Measurements from ENCODE around the gene WBP1.
"Not testable (repeated sequence)": the region's sequence is repeated elsewhere in the genome, so short reads cannot be mapped to it uniquely, and the experiment has no call there.

WBP1 gene

DNA sequence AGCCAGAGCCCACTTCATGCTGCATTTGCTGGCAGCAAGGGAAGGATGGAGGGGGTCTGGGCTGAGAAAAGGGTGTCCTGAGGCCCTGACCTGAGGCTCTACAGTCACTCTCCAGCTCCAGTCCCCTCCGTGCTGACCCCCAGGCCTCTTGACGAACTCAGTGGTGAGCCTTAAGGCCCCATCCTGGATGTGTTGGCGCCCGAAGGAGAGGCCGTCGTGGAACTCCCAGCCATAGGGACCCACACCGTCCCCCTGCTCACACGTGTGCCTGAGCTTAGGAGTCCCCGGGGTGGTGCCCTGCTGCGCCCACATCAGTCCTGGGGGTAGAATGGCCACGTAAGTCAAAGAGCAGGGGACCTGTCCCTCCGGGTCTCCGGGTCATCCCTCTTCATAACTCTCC is 6.2 kb downstream of the WBP1 start:
- Histone ChIP-seq H3K9ac (ENCODE audit: low read depth in 1 of 2, low read length in 2 of 2) (peak overlapping the region; percentile 84 to 91), H3K27me3 (ENCODE audit: control insufficient read depth in 2 of 2, insufficient read depth in 2 of 2, low read length in 2 of 2) (no peaks in the 10 kb centered on the region), H3K36me3 (ENCODE audit: control insufficient read depth in 2 of 2, insufficient read depth in 2 of 2, low read length in 2 of 2) (peaks cover 8 to 16% of the 10 kb centered on the region in 2 donors), H3K4me1 (ENCODE audit: control insufficient read depth in 2 of 2, insufficient read depth in 2 of 2, low read length in 2 of 2) (peaks cover 11 to 15% of the 10 kb centered on the region in 2 donors), H3K9me3 (ENCODE audit: control insufficient read depth in 2 of 2, low read length in 2 of 2) (no peaks in the 10 kb centered on the region), H3K4me3 (ENCODE audit: low read length in 2 of 2) (peak overlapping the region; percentile 87 to 98), H3K27ac (ENCODE audit: low read depth in 2 of 2, low read length in 2 of 2) (peak overlapping the region in 1 of 2 donors; percentile 77)

DNA sequence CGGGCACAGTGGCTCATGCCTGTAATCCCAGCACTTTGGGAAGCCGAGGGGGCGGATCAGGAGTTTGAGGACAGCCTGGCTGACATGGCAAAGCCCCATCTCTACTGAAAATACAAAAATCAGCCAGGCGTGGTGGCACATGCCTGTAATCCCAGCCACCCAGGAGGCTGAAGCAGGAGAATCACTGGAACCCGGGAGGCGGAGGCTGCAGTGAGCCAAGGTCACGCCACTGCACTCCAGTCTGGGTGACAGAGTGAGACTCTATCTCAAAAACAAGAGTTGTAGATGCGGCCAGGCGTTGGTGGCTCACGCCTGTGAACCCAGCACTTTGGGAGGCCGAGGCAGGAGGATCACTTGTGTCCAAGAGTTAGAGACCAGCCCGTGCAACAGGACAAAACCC is 12.5 kb downstream of the WBP1 start:
- not testable (repeated sequence) for H3K4me3 ChIP-seq (ENCODE audit: low read length in 2 of 2); H3K27ac ChIP-seq (ENCODE audit: low read depth in 2 of 2, low read length in 2 of 2); H3K27me3 ChIP-seq (ENCODE audit: control insufficient read depth in 2 of 2, insufficient read depth in 2 of 2, low read length in 2 of 2); H3K9ac ChIP-seq (ENCODE audit: low read depth in 1 of 2, low read length in 2 of 2); H3K9me3 ChIP-seq (ENCODE audit: control insufficient read depth in 2 of 2, low read length in 2 of 2)
- Histone ChIP-seq H3K36me3 (ENCODE audit: control insufficient read depth in 2 of 2, insufficient read depth in 2 of 2, low read length in 2 of 2) (peaks cover 13 to 15% of the 10 kb centered on the region in 2 donors), H3K4me1 (ENCODE audit: control insufficient read depth in 2 of 2, insufficient read depth in 2 of 2, low read length in 2 of 2) (peaks cover 19 to 23% of the 10 kb centered on the region in 2 donors)

DNA sequence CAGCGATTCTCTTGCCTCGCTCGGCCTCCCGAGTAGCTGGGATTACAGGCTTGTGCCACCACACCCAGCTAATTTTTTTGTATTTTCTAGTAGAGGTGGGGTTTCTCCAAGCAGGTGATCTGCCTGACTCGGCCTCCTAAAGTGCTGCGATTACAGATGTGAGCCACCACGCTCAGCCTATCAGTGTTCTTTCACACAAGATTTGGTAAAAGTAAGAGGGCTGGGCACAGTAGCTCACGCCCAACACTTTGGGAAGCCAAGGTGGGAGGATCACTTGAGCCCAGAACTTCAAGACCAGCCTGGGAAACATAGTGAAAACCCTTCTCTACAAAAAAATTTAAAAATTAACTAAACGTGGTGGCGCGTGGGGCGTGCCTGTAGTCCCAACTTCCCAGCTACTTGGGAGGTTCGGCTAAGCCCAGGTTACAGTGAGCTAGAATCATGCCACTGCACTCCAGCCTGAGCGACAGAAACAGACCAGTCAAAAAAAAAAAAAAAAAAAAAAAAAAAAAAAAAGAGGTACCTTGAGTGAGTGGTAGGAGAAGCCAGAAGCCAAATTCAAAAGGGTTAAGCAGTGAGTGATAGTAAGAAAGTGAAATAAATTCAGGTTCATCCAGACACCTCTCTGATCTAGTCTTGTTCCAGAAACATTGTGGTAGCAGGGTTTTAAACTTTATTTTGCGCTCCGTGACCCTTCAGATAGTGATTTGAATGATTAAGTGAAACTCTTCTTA is 13.3 kb downstream of the WBP1 start:
- H3K4me1 ChIP-seq (ENCODE audit: control insufficient read depth in 2 of 2, insufficient read depth in 2 of 2, low read length in 2 of 2) = peaks cover 16 to 20% of the 10 kb centered on the region in 2 donors
- H3K27ac ChIP-seq (ENCODE audit: low read depth in 2 of 2, low read length in 2 of 2) = peak overlapping the region; percentile 92 to 94
- peaks cover 13 to 16% of the 10 kb centered on the region in 2 donors for H3K36me3 ChIP-seq (ENCODE audit: control insufficient read depth in 2 of 2, insufficient read depth in 2 of 2, low read length in 2 of 2)
- H3K9me3 ChIP-seq (ENCODE audit: control insufficient read depth in 2 of 2, low read length in 2 of 2) = no peaks in the 10 kb centered on the region
- peak overlapping the region; percentile 95 to 98 for H3K4me3 ChIP-seq (ENCODE audit: low read length in 2 of 2)
- H3K9ac ChIP-seq (ENCODE audit: low read depth in 1 of 2, low read length in 2 of 2) = peak overlapping the region; percentile 90 to 91
- H3K27me3 ChIP-seq (ENCODE audit: control insufficient read depth in 2 of 2, insufficient read depth in 2 of 2, low read length in 2 of 2) = no peaks in the 10 kb centered on the region

DNA sequence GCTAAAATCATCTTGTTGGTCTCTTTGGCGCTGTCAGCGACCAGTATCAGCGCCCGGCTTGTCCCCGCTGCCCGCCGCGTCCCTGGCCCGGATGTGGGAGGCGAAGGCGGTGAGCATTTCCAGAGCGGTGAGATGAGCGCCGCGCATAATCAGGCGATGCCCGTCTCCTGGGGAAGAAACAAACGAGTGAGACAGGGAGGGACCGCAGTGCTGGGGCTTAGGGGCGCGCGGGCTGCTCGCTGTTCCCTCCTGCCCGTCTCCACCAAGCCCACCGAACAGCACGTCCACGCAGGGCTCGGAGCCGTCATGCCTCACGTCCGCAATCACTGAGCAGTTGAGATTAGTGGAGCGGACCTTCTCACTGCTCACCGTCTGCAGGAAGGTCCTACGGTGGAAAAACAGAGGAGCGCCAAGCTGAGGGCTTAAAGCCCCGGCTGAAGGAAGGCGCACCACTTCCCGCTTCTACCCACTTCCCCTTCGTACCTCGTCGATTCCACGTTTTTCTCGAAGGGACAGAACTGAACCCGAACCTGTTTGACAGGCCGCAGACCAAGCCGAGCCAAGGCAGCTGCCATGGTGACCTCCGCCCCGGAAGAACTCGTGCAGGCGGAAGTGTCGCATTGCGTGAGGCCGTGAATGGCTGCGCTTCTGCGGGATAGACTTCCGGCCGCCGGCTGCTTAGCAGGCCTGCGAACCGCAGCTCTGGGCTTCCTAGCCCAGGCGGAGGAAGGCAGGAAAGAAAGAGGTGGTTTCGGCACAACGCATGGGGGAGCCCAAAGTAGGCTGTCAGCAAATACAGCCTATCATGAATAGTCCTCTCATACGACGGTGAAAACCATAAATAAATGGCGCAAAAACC is 14.1 kb downstream of the WBP1 start, which contains the start of gene MRPL53:
Gene MRPL53, minus strand, starts transcription at position 595 of the 859 bp plus-strand sequence. Its CDS starts 20 bp downstream, at position 575.
- Histone ChIP-seq H3K27me3 (ENCODE audit: control insufficient read depth in 2 of 2, insufficient read depth in 2 of 2, low read length in 2 of 2) (no peaks in the 10 kb centered on the region), H3K9me3 (ENCODE audit: control insufficient read depth in 2 of 2, low read length in 2 of 2) (no peaks in the 10 kb centered on the region), H3K9ac (ENCODE audit: low read depth in 1 of 2, low read length in 2 of 2) (peak within 1 kb of the TSS; percentile 90 to 91), H3K4me3 (ENCODE audit: low read length in 2 of 2) (peak within 1 kb of the TSS; percentile 95 to 98), H3K4me1 (ENCODE audit: control insufficient read depth in 2 of 2, insufficient read depth in 2 of 2, low read length in 2 of 2) (peaks cover 16 to 20% of the 10 kb centered on the region in 2 donors), H3K36me3 (ENCODE audit: control insufficient read depth in 2 of 2, insufficient read depth in 2 of 2, low read length in 2 of 2) (peaks cover 13 to 20% of the 10 kb centered on the region in 2 donors), H3K27ac (ENCODE audit: low read depth in 2 of 2, low read length in 2 of 2) (peak within 1 kb of the TSS; percentile 92 to 94)

GRCh38 chr2:74472945-74473258 is 14.7 kb downstream of the WBP1 start:
- H3K9ac ChIP-seq (ENCODE audit: low read depth in 1 of 2, low read length in 2 of 2) = peak overlapping the region; percentile 90 to 91
- H3K36me3 ChIP-seq (ENCODE audit: control insufficient read depth in 2 of 2, insufficient read depth in 2 of 2, low read length in 2 of 2) = peaks cover 13 to 23% of the 10 kb centered on the region in 2 donors
- peak overlapping the region; percentile 95 to 98 for H3K4me3 ChIP-seq (ENCODE audit: low read length in 2 of 2)
- peak overlapping the region; percentile 92 to 94 for H3K27ac ChIP-seq (ENCODE audit: low read depth in 2 of 2, low read length in 2 of 2)
- H3K9me3 ChIP-seq (ENCODE audit: control insufficient read depth in 2 of 2, low read length in 2 of 2) = no peaks in the 10 kb centered on the region
- no peaks in the 10 kb centered on the region for H3K27me3 ChIP-seq (ENCODE audit: control insufficient read depth in 2 of 2, insufficient read depth in 2 of 2, low read length in 2 of 2)
- peaks cover 16 to 20% of the 10 kb centered on the region in 2 donors for H3K4me1 ChIP-seq (ENCODE audit: control insufficient read depth in 2 of 2, insufficient read depth in 2 of 2, low read length in 2 of 2)

- no peaks in the 10 kb centered on the region for H3K27me3 ChIP-seq (ENCODE audit: control insufficient read depth in 2 of 2, insufficient read depth in 2 of 2, low read length in 2 of 2)
- H3K4me3 ChIP-seq (ENCODE audit: low read length in 2 of 2) = no peak overlapping the region
- H3K27ac ChIP-seq (ENCODE audit: low read depth in 2 of 2, low read length in 2 of 2) = no peak overlapping the region
- H3K9me3 ChIP-seq (ENCODE audit: control insufficient read depth in 2 of 2, low read length in 2 of 2) = no peaks in the 10 kb centered on the region
- H3K9ac ChIP-seq (ENCODE audit: low read depth in 1 of 2, low read length in 2 of 2) = no peak overlapping the region
- H3K36me3 ChIP-seq (ENCODE audit: control insufficient read depth in 2 of 2, insufficient read depth in 2 of 2, low read length in 2 of 2) = peaks cover 13 to 23% of the 10 kb centered on the region in 2 donors
- peaks cover 16 to 20% of the 10 kb centered on the region in 2 donors for H3K4me1 ChIP-seq (ENCODE audit: control insufficient read depth in 2 of 2, insufficient read depth in 2 of 2, low read length in 2 of 2)
Observed at GRCh38 chr2:74474481-74474880, 16.2 kb downstream of the WBP1 start.

DNA sequence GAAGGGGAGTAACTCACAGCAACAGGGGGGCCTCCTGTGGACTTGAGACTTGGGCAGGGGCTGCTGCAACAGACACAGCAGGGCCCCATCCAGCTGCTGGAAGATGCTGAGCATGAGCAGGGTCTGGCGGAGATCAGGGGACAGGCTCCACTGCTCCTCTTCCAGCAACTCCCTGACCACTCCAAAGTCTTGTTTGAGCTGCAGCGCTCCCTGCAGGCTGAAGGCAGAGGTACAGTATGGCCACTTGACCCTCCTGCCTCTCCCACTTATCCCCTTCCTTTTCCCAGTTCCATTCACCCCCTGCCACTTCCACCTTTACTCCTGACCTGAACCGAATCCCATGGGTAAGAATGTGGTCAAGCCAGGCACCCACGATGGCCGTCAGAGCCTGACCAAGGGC is 16.7 kb downstream of the WBP1 start:
- Histone ChIP-seq H3K27me3 (ENCODE audit: control insufficient read depth in 2 of 2, insufficient read depth in 2 of 2, low read length in 2 of 2) (no peaks in the 10 kb centered on the region), H3K4me3 (ENCODE audit: low read length in 2 of 2) (no peak overlapping the region), H3K9ac (ENCODE audit: low read depth in 1 of 2, low read length in 2 of 2) (no peak overlapping the region), H3K36me3 (ENCODE audit: control insufficient read depth in 2 of 2, insufficient read depth in 2 of 2, low read length in 2 of 2) (peaks cover 13 to 23% of the 10 kb centered on the region in 2 donors), H3K9me3 (ENCODE audit: control insufficient read depth in 2 of 2, low read length in 2 of 2) (no peaks in the 10 kb centered on the region), H3K27ac (ENCODE audit: low read depth in 2 of 2, low read length in 2 of 2) (no peak overlapping the region), H3K4me1 (ENCODE audit: control insufficient read depth in 2 of 2, insufficient read depth in 2 of 2, low read length in 2 of 2) (peaks cover 16 to 20% of the 10 kb centered on the region in 2 donors)

- H3K27ac ChIP-seq (ENCODE audit: low read depth in 2 of 2, low read length in 2 of 2) = peak overlapping the region in 1 of 2 donors; percentile 93
- peak overlapping the region; percentile 79 to 89 for H3K9ac ChIP-seq (ENCODE audit: low read depth in 1 of 2, low read length in 2 of 2)
- H3K9me3 ChIP-seq (ENCODE audit: control insufficient read depth in 2 of 2, low read length in 2 of 2) = no peaks in the 10 kb centered on the region
- peaks cover 24 to 25% of the 10 kb centered on the region in 2 donors for H3K4me1 ChIP-seq (ENCODE audit: control insufficient read depth in 2 of 2, insufficient read depth in 2 of 2, low read length in 2 of 2)
- H3K36me3 ChIP-seq (ENCODE audit: control insufficient read depth in 2 of 2, insufficient read depth in 2 of 2, low read length in 2 of 2) = peaks cover 7 to 19% of the 10 kb centered on the region in 2 donors
- H3K27me3 ChIP-seq (ENCODE audit: control insufficient read depth in 2 of 2, insufficient read depth in 2 of 2, low read length in 2 of 2) = no peaks in the 10 kb centered on the region
- H3K4me3 ChIP-seq (ENCODE audit: low read length in 2 of 2) = peak overlapping the region; percentile 100
Observed at GRCh38 chr2:74481431-74481830, 23.2 kb downstream of the WBP1 start.

DNA sequence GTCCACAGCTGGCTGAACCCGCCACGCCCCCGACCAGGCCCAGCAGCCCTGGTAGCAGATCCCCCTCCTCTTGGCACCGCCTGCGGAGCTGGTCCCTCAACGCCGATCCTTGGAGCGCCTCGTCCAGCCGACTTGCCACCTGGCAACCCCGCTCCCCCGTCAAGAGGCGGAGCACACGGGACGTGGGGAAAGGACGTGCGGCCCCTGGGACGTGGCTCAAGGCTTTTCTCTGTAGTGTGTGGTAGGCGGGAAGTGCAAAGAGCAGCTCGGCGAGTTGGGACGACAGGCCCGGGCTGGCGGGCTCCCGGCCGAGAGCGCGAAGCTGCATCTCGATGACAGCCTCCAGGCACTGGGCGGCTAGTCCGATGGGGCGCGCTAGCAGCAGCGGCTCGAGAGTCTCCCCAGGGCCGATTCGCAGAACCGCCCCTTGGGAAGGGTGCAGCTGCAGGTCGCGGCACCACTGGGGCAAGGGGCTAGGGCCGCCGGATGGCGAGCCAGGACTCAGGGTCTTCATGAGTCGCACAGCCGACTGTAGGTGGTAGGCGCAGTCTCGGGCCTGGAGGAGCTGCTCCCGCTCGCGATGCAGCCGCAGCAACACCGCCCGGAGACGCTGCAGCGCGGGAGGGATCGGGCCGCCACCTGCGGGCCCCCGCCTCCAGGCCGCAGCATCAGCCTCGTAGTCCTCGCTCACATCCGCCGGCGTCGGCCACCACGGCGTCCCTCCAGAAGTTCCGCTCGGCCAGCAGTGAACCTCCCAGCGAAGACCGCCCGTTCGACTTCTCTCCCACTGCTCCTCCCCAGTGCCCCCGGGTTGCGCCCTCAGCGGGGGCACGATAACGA is 23.9 kb downstream of the WBP1 start:
- H3K36me3 ChIP-seq (ENCODE audit: control insufficient read depth in 2 of 2, insufficient read depth in 2 of 2, low read length in 2 of 2) = peaks cover 7 to 16% of the 10 kb centered on the region in 2 donors
- H3K4me3 ChIP-seq (ENCODE audit: low read length in 2 of 2) = peak overlapping the region; percentile 100
- no peaks in the 10 kb centered on the region for H3K27me3 ChIP-seq (ENCODE audit: control insufficient read depth in 2 of 2, insufficient read depth in 2 of 2, low read length in 2 of 2)
- peak overlapping the region; percentile 93 for H3K27ac ChIP-seq (ENCODE audit: low read depth in 2 of 2, low read length in 2 of 2)
- H3K4me1 ChIP-seq (ENCODE audit: control insufficient read depth in 2 of 2, insufficient read depth in 2 of 2, low read length in 2 of 2) = peaks cover 24 to 25% of the 10 kb centered on the region in 2 donors
- H3K9ac ChIP-seq (ENCODE audit: low read depth in 1 of 2, low read length in 2 of 2) = peak overlapping the region; percentile 79 to 89
- H3K9me3 ChIP-seq (ENCODE audit: control insufficient read depth in 2 of 2, low read length in 2 of 2) = no peaks in the 10 kb centered on the region
